Left cardiac atrium (tissue), 4 donors: ENCODE measurements around the gene DYDC1. TPM values are rescaled to one million over a fixed set of nuclear protein-coding genes. Genes with fewer than 3 reads are reported as not detected.
"Not testable (repeated sequence)": the region's sequence is repeated elsewhere in the genome, so short reads cannot be mapped to it uniquely, and the experiment has no call there.

Experiments
- ATAC-seq, 2 donors: fragments of 200-7000 bp; cut with Tn5 transposase; one replicate each; pipeline ENCODE4 v1.9.1; 2020; ENCODE audit warnings: mild to moderate bottlenecking in 2 of 2, moderate library complexity in 2 of 2
- DNase-seq: peaks from one replicate; pipeline ENCODE4 v3.0.0-alpha.2; 2020
- intact Hi-C, 2 donors: fragments of 100-400 bp; cut with DNase I; formaldehyde crosslinking; loops; one replicate each; pipeline versions ENCODE4 v1.14.1 to v1.15.1; 2022 to 2023
- long read RNA-seq: library from polyadenylated mRNA; unstranded; transcript quantifications from one replicate; pipeline ENCODE4 v2.0.0, GENCODE V29; 2021
- total RNA-seq, 2 donors: library from RNA; stranded (reverse); fragmentation: NEBNext Ultra II Directional; extraction: Animal tissue kit (Norgen Biotek cat#: 25700); gene quantifications; one replicate each; pipeline ENCODE4 v1.2.1, GENCODE V29; 2021
- donor health status: DM: no; HTN: yes; CAD: no.
- donor health status: DM: no; HTN: yes; CAD: no; lungs with severe emphysema.
- donor health status: DM: yes; HTN: yes; CAD: no.
- donor health status: Dilated cardiomyopathy.

DYDC1 gene
- total RNA-seq = not detected
- long read RNA-seq = 0 reads

DNA sequence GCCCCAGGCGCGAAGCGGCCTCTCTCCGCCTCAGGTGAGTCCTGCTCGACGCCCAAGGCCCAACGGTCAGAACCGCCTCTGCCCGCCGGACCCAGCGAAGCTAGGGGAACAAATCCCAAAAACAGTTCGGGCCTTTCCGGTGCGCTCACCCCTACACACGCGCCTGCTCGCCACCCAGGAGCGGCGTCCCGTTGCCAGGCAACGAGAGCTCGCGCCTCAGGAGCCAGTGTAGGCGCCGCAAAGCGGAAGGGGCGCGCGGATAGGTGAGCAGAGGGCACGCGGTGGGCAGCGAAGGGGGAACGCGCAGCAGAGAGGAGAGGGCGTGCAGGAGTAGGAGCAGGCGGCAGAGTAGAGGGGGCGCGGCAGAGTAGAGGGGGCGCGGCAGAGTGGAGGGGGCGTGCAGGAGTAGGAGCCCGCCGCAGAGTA, at the start of gene DYDC1, which contains the start of gene DYDC2:
Gene DYDC1, minus strand, starts transcription at position 193 of the 426 bp plus-strand sequence. CDS start 4,154 bp downstream, outside the sequence.
Gene DYDC2, plus strand, starts transcription at position 219 of the 426 bp plus-strand sequence. CDS start 5,663 bp downstream, outside the sequence.
- DNase-seq = peak; percentile 47

DNA sequence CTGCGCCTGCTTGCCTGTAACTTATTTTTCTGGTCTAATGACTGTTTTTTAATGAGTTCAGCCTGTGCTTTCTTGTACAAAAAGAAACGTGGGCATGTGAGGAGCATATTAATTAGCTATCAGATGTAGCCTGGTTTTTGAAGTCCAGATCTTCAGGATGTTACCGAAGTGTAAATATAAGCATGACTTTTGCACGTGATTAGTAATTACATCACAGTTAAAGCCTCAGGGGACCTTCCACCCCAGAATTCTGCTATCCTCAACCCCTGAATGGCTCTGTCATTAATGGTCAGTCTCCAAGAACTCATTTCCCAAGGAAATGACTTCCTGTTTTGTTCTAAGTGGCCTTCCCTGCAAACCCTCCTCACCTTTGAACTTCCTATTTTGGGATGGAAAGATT, 49.6 kb upstream of the DYDC1 start:
- DNase-seq (no peak), ATAC-seq (no peak)
- intact Hi-C loops = no loop called here

More for the DNA sequence above, at the start of gene DYDC1, which contains the start of gene DYDC2:
- peak; percentile 84 to 91 for ATAC-seq
- intact Hi-C loops = no loop called here

DNA sequence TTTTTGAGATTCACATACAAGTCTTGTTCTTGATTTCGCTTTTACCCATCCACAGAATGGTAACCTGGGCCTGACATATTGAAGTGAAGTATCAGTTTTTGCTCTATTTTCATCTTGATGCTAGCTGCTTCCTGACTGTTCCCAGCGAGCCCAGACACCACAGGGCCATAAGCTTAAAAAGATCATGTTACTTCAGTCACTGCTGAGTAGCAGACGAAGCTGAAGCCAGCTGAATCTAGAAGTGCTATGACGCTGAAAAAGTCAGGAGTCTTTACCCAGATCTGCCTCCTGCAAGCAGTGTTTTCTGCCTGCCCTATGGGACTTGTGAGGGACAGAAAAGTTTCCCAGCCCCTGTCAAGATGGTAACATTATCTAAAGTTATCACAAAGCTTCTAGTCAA, 49.1 kb upstream of the DYDC1 start:
- intact Hi-C loops = no loop called here
- no peak for ATAC-seq
- DNase-seq = no peak

DNA sequence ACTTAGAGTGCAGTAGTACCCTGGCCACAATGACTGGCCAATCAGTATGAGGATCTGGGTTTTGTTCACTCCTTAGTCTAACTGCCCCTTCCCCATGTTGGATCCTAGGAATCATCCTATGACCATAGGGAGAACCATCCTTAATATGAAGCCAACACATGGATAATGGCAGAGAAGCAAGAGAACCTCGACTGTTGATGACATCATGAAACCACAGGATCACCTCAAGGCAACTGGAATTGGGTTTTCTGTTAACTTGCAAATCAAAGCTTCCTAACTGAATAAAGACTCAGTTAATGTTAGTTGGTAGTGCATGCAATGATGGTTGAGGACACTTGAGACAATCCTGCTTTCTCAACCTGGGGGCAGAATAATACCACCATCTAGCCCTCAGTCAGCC, 48.5 kb upstream of the DYDC1 start:
- DNase-seq (no peak), ATAC-seq (no peak)
- intact Hi-C loops = no loop called here

DNA sequence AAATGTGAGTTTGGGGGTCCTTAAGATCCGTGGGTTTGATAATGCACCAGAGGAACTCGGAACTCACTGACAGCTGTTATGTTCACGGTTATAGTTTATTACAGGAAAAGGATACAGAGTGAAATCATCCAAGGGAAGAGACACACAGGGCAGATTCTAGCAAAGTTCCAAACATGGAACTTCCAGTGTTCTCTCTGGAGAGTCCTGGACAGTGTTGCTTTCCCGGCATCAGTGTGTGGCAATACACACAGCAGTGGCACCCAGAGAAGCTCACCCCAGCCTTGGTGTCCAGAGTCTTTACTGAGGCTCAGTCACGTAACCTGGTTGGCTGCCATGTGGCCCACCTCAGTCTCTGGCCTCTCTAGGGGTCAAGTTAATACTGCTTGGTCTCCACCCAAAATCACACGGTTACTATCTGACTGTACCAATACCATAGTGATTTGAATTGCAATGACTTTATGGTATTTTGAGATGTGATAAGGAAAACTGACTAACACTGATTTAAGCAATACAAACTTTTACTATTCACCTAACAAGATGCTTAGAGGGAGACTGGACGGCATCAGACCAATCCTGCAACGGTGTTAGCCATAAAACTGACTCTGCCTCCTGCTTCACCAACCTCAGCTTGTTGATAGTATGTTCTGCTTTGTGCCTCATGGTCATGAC, 43.7 kb upstream of the DYDC1 start:
- DNase-seq (no peak), ATAC-seq (peak in 1 of 2 donors; percentile 53)
- intact Hi-C loops = no loop called here

DNA sequence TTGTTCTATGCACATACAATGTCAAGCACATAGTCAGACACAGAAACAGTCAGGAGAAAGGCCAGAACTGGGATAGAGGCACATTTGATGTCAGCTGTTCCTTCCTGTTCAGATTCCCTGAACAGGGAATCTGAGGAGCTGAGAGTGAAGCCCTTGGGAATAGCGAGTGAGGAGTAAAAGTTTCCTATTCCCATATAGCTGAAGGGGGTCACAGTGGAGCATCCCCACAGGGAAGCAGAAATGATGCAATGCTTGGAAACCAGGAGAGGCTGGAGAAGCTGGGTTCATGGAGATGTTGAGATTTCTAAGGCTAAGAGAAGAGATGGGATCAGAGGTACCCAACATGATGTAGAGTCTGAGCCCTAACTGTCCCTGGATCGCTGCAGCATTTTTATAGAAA, 40.5 kb upstream of the DYDC1 start:
- intact Hi-C loops = no loop called here
- peak in 1 of 2 donors; percentile 18 for ATAC-seq
- no peak for DNase-seq

DNA sequence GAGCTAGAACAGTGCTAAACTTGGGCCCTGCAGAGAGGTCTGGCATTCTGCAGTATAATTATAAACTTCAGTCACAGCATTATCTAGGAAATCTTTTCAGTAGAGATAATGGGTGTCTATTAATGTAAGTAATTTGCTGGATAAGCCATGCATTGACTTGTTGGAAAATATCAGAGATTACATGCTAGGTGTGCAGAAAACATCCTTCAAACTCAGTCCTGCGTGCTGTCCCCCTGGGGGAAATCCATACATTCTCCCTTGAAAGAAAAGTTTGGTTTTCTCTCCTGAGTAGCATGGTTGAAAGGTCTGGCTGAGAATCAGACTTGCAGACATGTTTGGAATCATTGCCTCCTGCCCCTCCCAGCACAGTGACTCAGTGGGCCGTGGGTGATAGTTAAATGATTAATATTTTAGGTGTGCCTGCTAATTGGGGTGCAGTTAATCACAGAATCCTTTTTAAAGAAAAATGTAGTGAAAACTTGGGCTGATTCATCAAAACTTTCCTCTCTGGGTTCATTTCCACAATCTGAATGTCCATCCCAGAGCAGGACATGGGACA, 37.9 kb upstream of the DYDC1 start:
- no peak for DNase-seq
- intact Hi-C loops = no loop called here
- no peak for ATAC-seq

DNA sequence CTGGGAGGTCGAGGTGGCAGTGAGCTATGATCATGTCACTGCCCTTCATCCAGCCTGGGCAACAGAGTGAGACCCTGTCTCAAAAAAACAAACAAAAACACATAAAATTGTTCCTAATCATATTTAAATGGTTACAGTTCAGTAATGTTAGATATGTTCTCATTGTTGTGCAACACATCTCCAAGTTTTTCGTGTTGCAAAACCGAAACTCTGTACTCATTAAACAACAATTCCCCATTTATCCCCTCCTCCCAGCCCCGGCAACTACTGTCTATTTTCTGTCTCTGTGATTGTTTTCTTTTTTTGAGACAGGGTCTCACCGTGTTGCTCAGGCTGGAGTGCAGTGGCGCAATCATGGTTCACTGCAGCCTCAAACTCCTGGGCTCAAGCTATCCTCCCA, 35.7 kb upstream of the DYDC1 start:
- ATAC-seq (no peak), DNase-seq (no peak)
- intact Hi-C loops = no loop called here

DNA sequence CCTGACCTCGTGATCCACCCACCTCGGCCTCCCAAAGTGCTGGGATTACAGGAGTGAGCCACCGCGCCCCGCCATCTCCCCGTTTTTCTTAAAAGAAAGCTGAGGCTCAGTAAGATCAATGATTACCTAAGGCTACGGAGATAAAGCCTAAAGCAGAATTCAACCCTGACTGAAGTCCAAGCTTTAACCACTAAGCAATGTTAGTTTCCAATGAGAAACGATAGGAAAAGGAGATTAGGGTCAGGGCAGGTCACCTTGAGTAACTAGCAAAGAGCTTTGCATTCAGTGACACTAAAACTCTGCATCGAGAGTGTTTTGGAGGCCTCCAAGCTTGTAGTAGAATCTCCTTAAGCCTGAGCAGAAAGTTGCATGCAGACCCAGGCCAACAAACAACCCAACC, 34.2 kb upstream of the DYDC1 start:
- DNase-seq (no peak), ATAC-seq (no peak)
- intact Hi-C loops = no loop called here

DNA sequence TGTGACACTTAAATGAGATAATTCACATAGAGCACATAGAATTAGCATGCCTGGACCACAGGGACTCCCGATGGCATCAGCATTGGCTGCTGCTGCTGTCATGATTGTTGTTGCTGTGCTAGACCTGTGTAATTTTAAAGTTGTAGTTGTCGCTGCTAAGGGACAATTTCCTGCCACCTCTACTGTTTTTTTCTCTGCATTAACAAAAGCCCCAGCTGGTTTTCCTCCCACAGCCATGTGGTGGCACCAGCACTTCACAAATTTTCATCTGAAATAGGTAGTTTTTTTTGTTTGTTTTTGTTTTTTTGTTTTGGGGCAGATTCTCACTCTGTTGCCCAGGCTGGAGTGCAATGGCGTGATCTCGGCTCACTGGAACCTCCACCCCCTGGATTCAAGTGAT, 26.4 kb upstream of the DYDC1 start:
- DNase-seq (peak; percentile 36), ATAC-seq (peak in 1 of 2 donors; percentile 59)
- intact Hi-C loops = loop anchor here (2.0 to 10.0 kb wide), 4 partner anchors 60 to 542 kb away; no protein-coding TSS in a partner anchor

DNA sequence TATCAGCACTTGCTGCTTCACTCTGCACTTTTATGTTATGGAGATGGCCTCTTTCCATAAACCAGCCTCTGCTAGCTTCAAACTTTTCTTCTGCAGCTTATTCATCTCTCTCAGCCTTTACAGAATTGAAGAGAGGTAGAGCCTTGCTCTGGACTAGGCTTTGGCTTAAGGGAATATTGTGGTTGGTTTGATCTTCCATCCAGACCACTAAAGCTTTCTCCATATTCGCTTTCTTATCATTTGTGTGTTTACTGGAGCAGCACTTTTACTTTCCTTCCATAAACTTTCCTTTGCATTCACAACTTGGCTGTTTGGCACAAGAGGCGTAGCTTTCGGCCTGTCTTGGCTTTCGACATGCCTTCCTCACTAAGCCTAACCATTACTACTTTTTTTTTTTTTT, 23.6 kb upstream of the DYDC1 start:
- intact Hi-C loops = loop anchor here (10.0 kb wide), 3 partner anchors 65 to 545 kb away; no protein-coding TSS in a partner anchor
- ATAC-seq (no peak), DNase-seq (no peak)

DNA sequence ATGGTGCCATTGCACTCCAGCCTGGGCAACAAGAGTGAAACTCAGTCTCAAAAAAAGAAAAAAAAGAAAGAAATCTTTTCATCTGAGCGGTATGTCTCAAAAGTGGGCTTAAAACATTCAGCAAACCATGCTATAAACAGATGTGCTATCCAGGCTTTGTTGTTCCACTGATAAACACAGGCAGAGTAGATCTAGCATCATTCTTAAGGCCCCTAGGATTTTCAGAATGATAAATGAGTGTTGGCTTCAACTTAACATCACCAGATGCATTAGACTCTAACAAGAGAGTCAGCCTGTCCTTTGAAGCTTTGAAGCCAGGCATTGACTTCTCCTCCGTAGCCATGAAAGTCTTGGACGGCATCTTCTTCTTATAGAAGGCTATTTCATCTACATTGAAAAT, 23.1 kb upstream of the DYDC1 start:
- DNase-seq (no peak), ATAC-seq (no peak)
- intact Hi-C loops = loop anchor here (10.0 kb wide), 3 partner anchors 65 to 545 kb away; no protein-coding TSS in a partner anchor

DNA sequence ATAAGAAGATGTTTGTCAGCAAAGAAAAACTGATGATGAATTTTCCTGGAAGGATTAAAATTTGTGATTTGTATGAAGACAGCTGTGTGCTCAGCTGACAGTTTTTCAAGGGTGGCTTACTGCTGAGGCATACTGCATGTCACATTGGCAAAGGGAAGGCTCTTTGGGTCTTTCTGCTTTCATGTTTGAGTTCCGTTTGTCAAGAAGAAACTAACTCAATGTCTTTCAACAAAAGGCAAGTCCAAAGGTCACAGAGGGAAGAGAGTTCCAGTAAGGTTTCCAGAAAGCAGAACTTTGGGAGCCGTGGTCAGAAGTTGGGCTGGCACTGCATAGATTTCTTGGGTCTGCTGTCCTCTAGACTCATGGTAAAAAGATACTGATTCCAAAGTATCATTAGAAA, 16.9 kb upstream of the DYDC1 start:
- no peak for ATAC-seq
- no peak for DNase-seq
- intact Hi-C loops = no loop called here

DNA sequence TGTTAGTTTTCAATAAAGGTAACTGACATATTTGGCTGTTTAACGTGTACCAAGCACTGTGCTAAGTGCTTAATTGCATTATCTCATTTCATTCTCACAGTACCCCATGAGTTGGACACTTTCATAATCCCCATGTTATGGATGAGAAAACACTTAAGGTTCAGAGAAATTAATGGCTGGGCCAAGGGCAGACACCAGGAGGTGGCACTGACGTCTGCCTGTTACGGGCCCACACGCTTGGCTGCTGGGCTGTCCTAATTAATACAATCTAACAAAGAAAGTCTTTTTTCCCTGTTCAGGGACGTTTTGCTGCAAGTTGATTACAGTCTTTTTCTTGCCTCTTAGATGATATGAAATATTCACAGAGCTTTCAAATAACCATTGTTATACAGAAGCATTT, 16.1 kb upstream of the DYDC1 start:
- intact Hi-C loops = no loop called here
- ATAC-seq (no peak), DNase-seq (no peak)

DNA sequence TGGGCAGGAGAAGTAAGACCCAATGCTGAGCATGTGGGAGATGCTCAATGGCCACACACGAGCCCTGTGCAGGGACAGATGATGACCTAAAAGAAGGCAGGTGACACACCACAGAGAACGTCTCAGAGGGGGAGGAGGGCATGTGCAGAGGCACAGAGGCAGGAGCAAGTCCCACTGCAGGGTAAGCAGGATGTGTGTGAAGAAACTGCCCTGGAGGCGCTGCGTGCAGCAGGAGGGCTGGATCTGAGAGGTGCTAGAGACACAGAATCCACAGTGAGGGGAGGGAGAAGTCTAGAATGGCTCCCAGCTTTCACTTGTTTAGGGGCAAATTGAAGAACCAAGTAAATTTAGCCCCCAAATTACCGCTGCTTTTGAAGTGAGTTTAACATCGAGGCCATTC, 14.9 kb upstream of the DYDC1 start:
- intact Hi-C loops = no loop called here
- ATAC-seq = no peak
- DNase-seq = no peak

DNA sequence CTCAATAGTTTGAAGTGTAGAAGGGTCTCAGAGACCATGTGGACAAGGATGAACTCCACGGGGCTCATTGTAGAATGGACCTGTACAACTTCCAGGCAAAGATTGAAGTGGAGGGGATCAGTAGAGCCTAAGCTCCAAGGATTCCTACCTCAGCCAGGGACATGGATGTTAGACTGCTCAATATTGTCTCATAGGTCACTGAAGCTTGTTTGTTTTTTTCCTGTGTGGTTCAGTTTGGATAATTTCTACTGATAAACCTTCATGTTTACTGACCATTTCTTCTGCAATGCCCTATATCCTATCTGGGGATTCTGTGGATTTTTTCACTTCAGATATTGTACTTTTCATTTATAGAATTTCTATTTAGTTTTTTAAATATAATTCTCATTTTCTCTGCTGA, 9.0 kb upstream of the DYDC1 start:
- intact Hi-C loops = no loop called here
- no peak for DNase-seq
- ATAC-seq = no peak

DNA sequence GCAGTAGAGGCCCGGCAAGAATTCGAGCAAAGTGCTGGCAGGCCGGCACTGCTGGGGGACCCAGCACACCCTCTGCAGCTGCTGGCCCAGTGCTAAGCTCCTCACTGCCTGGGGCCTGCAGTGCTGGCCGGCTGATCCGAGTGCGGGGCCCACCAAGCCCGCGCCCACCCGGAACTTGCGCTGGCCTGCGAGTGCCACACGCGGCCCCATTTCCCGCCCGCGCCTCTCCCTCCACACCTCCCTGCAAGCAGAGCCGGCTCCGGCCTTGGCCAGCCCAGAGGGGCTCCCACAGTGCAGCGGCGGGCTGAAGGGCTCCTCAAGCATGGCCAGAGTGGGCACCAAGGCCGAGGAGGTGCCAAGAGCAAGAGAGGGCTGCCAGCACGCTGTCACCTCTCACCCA, 3.1 kb upstream of the DYDC1 start:
- ATAC-seq (no peak), DNase-seq (no peak)
- intact Hi-C loops = no loop called here

DNA sequence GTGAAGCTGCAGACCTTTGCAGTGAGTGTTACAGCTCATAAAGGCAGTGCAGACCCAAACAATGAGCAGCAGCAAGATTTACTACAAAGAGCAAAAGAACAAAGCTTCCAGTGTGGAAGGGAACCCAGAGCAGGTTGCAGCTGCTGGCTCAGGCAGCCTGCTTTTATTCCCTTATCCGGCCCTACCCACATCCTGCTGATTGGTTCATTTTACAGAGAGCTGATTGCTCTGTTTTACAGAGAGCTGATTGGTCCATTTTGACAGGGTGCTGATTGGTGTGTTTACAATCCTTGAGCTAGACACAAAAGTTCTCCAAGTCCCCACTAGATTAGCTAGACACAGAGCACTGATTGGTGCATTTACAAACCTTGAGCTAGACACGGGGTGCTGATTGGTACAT, 2.4 kb upstream of the DYDC1 start:
- ATAC-seq, DNase-seq, intact Hi-C loops: not testable (repeated sequence)

DNA sequence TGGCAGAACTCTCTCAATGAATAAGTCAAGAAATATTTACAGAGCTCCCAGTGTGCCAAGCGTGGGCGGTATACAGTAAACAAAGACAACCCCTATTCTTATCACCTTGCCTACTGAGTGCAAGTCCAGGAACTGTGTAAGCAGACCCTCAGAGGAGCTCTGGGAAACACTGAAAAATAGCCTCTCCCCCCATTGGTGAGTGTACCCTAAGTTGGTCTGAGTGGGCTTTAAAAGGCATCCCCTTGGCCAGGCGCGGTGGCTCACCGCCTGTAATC, 1.2 kb upstream of the DYDC1 start:
- no peak for DNase-seq
- intact Hi-C loops = no loop called here
- ATAC-seq = no peak

DNA sequence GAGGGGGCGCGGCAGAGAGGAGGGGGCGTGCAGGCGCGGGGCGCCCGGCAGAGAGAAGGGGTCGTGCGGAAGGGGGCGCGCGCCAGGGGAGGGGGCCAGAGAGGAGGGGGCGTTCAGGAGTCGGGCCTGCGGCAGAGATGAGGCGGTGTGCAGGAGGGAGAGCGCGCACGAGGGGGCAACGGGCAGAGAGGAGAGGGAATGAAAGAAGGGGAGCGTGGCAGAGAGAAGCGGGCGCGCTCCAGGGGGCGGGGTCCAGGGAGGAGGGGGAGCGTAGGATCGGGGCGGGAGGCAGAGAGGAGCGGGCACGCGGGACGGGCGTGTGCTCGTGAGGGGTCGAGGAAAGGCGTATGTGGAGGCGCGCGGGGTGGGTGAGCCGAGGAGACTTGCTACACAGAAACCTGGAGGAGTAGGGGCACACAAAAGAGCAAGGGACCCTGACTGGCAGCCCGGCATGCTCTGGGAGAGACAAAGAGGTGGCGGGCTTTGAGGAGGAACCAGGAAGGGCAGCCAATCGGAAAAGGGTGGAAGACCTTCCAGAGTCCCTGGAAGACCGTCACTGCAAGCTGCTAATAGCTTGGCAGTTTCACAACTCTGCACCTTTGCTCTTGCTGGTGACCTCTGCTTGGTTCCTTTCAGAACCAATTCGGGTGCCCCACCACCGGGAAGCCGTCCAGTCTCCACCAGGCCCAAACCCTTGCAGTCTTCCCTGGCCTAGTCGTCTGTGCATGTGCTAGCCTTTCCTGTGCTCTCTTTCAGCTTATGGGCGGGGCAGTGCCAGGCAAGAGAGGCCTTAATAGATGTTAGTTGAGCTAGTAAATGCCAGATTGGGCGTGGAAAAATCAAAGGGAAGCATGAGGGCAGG, 665 bp upstream of the DYDC1 start:
- intact Hi-C loops = no loop called here

More for the DNA sequence above, 665 bp upstream of the DYDC1 start:
- ATAC-seq (peak; percentile 74), DNase-seq (peak; percentile 18)
